Bronchial epithelial cell (primary cell): ENCODE measurements around the gene GTF2IRD2. TPM values are rescaled to one million over a fixed set of nuclear protein-coding genes. Genes with fewer than 3 reads are reported as not detected.
"Not testable (repeated sequence)": the region's sequence is repeated elsewhere in the genome, so short reads cannot be mapped to it uniquely, and the experiment has no call there.

Experiments
- DNase-seq: peaks from one replicate; pipeline ENCODE4 v3.0.0-alpha.2; 2010; ENCODE audit warnings: low read depth
- FAIRE-seq: peaks from 2 replicates; lab custom pipeline; 2011; peaks lifted over from hg19 to GRCh38; lab: Jason Lieb, UNC
- H3K27me3 ChIP-seq: 2 replicates; pipeline ENCODE4 v1.5.1; 2011; ENCODE audit warnings: low read length; ENCODE audit not compliant: control insufficient read depth, insufficient read depth
- H3K36me3 ChIP-seq: 2 replicates; pipeline ENCODE4 v1.5.1; 2011; ENCODE audit warnings: low read length; ENCODE audit not compliant: control insufficient read depth, insufficient read depth
- H3K4me3 ChIP-seq: 2 replicates; pipeline ENCODE4 v1.5.1; 2011; ENCODE audit warnings: mild to moderate bottlenecking, low read depth, low read length, control low read depth
- total RNA-seq: library from RNA; depleted of rRNA; stranded (reverse); fragments of >200 nt; gene quantifications from 2 replicates; pipeline ENCODE4 v1.2.1, GENCODE V29; 2014

GTF2IRD2 gene
- total RNA-seq, 1 donor from 2014 or later = 1.6 TPM

DNA sequence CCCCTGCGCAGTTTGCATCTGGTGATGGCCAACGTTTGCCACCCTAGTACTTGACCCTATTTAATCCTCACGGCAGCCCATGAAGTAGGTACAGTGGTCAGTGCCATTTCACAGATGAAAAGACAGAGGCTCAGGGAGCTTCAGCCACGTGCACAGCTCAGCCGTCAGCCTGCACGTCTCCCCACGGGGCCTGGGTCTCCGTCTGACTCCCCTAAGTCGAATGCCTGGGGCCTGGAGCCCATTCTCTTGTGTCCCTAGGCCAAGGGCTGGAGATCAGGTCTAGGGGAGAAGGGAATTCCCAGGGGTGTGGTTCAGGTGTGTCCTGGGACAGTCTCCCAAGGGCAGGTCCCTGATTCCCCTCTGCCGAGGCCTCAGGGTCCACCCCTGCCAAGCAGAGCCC, 84.4 kb downstream of the GTF2IRD2 start:
- H3K27me3 ChIP-seq, H3K4me3 ChIP-seq, FAIRE-seq, H3K36me3 ChIP-seq, DNase-seq: not testable (repeated sequence)

DNA sequence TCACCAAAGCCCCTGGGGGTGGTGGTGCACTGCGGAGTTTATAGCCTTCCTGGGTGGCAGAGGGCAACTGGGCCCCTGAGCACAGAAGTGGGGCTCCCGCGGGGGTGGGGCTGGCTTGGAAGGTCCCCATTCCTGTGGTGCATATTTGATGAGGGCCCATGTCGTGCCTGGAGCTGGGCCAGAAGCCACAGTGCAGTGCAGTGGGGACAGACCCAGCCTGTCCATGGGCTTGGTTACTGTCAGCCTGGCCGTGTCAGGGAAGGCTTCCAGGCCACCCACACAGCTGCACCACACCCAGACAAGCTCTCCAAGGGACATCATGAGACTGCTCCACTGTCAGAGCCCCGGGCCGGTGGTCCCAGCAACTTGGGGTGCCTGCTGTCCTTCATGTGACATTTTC, 84.9 kb downstream of the GTF2IRD2 start:
- not testable (repeated sequence) for H3K27me3 ChIP-seq, H3K4me3 ChIP-seq, H3K36me3 ChIP-seq, DNase-seq, FAIRE-seq

DNA sequence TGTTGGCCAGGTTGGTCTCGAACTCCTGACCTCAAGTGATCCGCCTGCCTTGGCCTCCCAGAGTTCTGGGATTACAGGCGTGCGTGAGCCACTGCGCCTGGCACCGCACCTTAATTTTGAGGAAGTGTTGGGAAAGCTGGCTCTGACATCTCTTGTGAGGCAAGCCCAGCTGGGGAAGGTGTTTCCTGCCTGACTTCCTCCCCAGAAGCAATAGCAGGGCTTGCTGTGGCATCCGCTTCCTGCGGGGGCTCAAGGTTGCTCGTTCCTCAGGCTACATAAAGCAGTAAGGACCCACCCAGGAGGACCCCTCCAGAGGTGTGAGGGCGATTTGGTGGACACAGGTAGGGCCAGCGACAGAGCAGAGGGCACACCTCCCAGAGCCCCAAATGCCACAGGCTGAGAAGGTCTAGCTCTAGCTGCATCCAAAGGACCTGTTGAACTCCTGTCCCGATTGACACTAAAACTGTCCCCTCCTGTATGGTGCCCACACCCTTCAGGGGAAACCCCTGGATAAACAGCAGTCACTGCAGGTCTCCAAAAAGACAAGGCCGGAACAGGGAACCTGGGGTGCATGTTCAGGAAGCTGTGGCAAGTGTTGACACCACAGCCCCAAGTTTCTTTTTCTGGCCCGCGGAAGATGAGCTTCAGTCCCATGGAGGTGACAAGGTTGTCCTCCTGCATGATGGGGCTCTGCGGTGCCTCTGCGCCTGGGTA, 86.0 kb downstream of the GTF2IRD2 start:
- DNase-seq, FAIRE-seq, H3K36me3 ChIP-seq, H3K4me3 ChIP-seq, H3K27me3 ChIP-seq: not testable (repeated sequence)

DNA sequence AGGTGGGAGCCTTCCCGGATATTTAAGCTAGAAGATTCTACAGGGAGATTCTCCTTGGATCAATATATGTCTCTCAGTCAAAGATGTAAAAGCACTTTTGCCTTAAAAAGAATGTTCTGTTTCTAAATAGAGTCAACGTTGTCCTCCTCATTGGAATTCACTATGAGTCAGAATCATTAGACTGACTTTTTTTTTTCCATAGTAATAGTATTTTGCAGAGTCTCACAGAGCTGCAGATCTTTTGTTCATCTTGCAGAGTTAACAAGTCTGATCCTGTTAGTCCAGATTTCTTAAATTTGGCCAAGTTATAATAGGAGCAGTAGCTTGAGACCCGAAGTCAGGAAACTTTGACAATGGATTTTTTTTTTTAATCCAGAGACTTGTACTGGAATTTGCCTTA, 92.4 kb downstream of the GTF2IRD2 start:
- not testable (repeated sequence) for FAIRE-seq, DNase-seq, H3K4me3 ChIP-seq, H3K27me3 ChIP-seq, H3K36me3 ChIP-seq

DNA sequence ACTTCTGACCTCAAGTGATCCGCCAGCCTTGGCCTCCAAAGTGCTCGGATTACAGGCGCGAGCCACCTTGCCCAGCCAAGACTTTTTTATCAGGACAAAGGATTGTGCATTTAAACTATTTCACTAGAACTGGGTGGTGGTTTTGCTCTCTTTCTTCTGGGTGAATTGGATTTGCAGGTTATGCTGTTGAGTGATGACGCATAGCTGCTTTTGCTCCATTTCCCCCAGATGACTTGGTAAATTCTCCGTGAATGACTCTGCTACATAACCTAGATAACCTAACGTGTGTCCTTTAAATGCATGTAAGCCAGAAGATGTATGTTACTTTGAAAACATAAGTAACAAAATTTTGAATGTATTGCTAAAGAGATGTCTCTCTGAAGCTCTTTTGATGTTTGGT, 93.1 kb downstream of the GTF2IRD2 start:
- H3K27me3 ChIP-seq, H3K36me3 ChIP-seq, H3K4me3 ChIP-seq, DNase-seq, FAIRE-seq: not testable (repeated sequence)

DNA sequence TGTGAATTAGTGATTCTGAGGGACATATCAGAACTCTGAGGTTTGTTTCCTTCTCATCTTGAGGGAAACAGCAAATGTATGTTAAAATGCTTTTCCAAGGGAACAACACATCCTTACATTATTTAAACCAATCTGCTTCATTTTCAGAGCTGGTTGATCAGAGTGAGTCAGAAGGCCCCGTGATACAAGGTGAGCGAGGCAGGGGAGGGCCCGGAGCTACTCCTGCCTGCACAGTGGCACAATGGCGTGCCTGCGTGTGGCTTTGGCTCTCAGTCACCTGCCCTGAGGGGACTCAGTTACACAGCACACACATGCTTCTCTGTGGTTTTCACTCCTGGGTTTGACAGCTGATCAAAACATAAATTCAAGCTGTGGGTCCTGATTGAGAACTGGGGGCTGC, 94.7 kb downstream of the GTF2IRD2 start:
- not testable (repeated sequence) for DNase-seq, H3K27me3 ChIP-seq, FAIRE-seq, H3K36me3 ChIP-seq, H3K4me3 ChIP-seq

DNA sequence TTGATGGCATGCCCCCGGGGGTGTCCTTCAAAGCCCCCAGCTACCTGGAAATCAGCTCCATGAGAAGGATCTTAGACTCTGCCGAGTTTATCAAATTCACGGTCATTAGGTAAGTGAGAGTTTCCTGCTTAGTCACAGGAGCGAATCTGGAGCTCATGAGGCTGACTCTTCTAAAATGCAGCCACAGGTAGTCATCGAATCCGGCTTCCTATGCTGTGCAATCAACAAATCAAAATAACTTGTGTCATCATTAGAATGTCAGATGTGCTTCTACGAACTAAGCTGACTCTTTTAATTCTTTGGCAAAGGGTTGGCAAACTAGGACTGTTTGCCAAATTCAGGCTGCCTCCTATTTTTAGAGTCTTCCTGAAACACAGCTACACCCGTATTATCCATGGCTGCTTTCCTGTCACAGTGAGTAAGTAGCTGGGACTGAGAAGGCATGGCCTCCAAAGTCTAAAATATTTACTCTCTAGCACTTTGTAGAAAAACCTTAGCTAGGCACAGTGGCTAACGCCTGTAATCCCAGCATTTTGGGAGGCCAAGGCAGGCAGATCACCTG, 97.4 kb downstream of the GTF2IRD2 start:
- not testable (repeated sequence) for DNase-seq, H3K36me3 ChIP-seq, FAIRE-seq, H3K4me3 ChIP-seq, H3K27me3 ChIP-seq

Other genes with a start within 250 kb of the GTF2IRD2 start
- 41.9 and 46.1 TPM in 2 replicates for gene GTF2I, start 193.9 kb downstream of the GTF2IRD2 start, total RNA-seq
- gene NCF1, start 77.6 kb downstream of the GTF2IRD2 start, total RNA-seq = 2.6 and 3.2 TPM in 2 replicates
- gene CASTOR2, start 113.1 kb upstream of the GTF2IRD2 start, total RNA-seq = 1.6 and 2.9 TPM in 2 replicates
- 42.9 and 60.2 TPM in 2 replicates for gene RCC1L, start 222.2 kb upstream of the GTF2IRD2 start, total RNA-seq
- gene GTF2IRD2B, start 241.0 kb upstream of the GTF2IRD2 start, total RNA-seq = 9.7 and 12.7 TPM in 2 replicates